NCI-H128 (cell line): ENCODE measurements around the gene ACAP1.

Experiments
- DNase-seq: peaks from one replicate; lab custom pipeline; 2025; ENCODE audit not compliant: unreplicated experiment; lab: John Stamatoyannopoulos, UW

The ACAP1 gene

GRCh38 chr17:7384489-7385081 lies 48.3 kb downstream of the ACAP1 start:
- DNase-seq: no peak

GRCh38 chr17:7388856-7389255 lies 52.5 kb downstream of the ACAP1 start:
- DNase-seq: no peak

GRCh38 chr17:7389924-7390910 lies 53.9 kb downstream of the ACAP1 start:
- no peak for DNase-seq

GRCh38 chr17:7391307-7391706 lies 55.0 kb downstream of the ACAP1 start:
- DNase-seq: no peak

- no peak for DNase-seq
Observed at GRCh38 chr17:7392696-7393612, 56.6 kb downstream of the ACAP1 start.

GRCh38 chr17:7393613-7394451 lies 57.5 kb downstream of the ACAP1 start:
- DNase-seq: no peak

- DNase-seq: peak; percentile 11
Observed at GRCh38 chr17:7394452-7395191, 58.3 kb downstream of the ACAP1 start, which contains the start of gene PLSCR3. PLSCR3 (minus strand) TSS chr17:7394525; CDS start chr17:7394110, 415 bp downstream.

GRCh38 chr17:7396147-7396546 lies 59.8 kb downstream of the ACAP1 start:
- no peak for DNase-seq

- DNase-seq: no peak
Observed at GRCh38 chr17:7398612-7399011, 62.3 kb downstream of the ACAP1 start.
